CD14-positive monocyte (primary cell): ENCODE measurements around the gene PDK2. TPM values are rescaled to one million over a fixed set of nuclear protein-coding genes. Genes with fewer than 3 reads are reported as not detected.

ENCODE experiments used
- DNase-seq, 3 donors: peaks; one replicate each; pipeline ENCODE4 v3.0.0-alpha.2; 2011 to 2022
- H2AFZ ChIP-seq: 2 replicates; pipeline ENCODE4 v1.6.0; 2012; ENCODE audit warnings: mild to moderate bottlenecking, low read depth, low read length, inconsistent platforms; ENCODE audit not compliant: insufficient read depth, poor library complexity, severe bottlenecking
- H3K27ac ChIP-seq, 2 donors: 1 replicate in 1 of 2; 2 replicates in 1 of 2; pipeline ENCODE4 v1.5.1; 2012 to 2013; ENCODE audit warnings: low read length in 2 of 2, control low read depth in 1 of 2, inconsistent platforms in 1 of 2, low read depth in 1 of 2, mild to moderate bottlenecking in 1 of 2
- H3K27me3 ChIP-seq, 2 donors: one replicate each; pipeline versions ENCODE4 v1.6.0 to v1.6.1; 2011 to 2013; ENCODE audit warnings: low read length in 2 of 2; ENCODE audit not compliant: control insufficient read depth in 2 of 2, insufficient read depth in 2 of 2
- H3K36me3 ChIP-seq, 2 donors: replicated peaks in 1 of 2; 1 replicate in 1 of 2; 2 replicates in 1 of 2; pipeline versions ENCODE4 v1.5.1 to v1.6.1; 2012 to 2013; ENCODE audit warnings: low read length in 2 of 2, control low read depth in 1 of 2, inconsistent platforms in 1 of 2, mild to moderate bottlenecking in 1 of 2; ENCODE audit not compliant: insufficient read depth in 2 of 2, control insufficient read depth in 1 of 2
- H3K4me1 ChIP-seq, 2 donors: 1 replicate in 1 of 2; 2 replicates in 1 of 2; pipeline versions ENCODE4 v1.5.1 to v1.6.1; 2012 to 2013; ENCODE audit warnings: low read length in 2 of 2, control low read depth in 1 of 2, inconsistent platforms in 1 of 2, mild to moderate bottlenecking in 1 of 2, moderate library complexity in 1 of 2; ENCODE audit not compliant: insufficient read depth in 2 of 2, control insufficient read depth in 1 of 2
- H3K4me2 ChIP-seq: replicated peaks from 2 replicates; pipeline ENCODE3; 2012; ENCODE audit warnings: low read length, moderate library complexity, mild to moderate bottlenecking; ENCODE audit not compliant: poor library complexity, severe bottlenecking; ENCODE audit errors: extremely low read depth
- H3K4me3 ChIP-seq, 3 experiments: fragments of 200-600 bp in 1 of 3; sonication (generic) in 1 of 3; replicated peaks in 1 of 3; 1 replicate in 2 of 3; 2 replicates in 1 of 3; pipeline ENCODE4 v1.5.1; 2011 to 2013; ENCODE audit warnings: low read length in 3 of 3, mild to moderate bottlenecking in 3 of 3, control low read depth in 2 of 3, low read depth in 2 of 3, inconsistent platforms in 1 of 3, moderate library complexity in 1 of 3
- H3K79me2 ChIP-seq: 2 replicates; pipeline ENCODE4 v1.6.0; 2012; ENCODE audit warnings: mild to moderate bottlenecking, control low read depth, inconsistent platforms, low read length, moderate library complexity; ENCODE audit not compliant: insufficient read depth
- H3K9ac ChIP-seq: 2 replicates; pipeline ENCODE4 v1.6.0; 2017; ENCODE audit warnings: low read length, mild to moderate bottlenecking; ENCODE audit not compliant: insufficient read depth, poor library complexity, severe bottlenecking
- H3K9me3 ChIP-seq, 2 donors: replicated peaks in 1 of 2; 1 replicate in 1 of 2; 2 replicates in 1 of 2; pipeline versions ENCODE4 v1.5.1 to v1.6.1; 2012 to 2013; ENCODE audit warnings: low read length in 2 of 2, control low read depth in 1 of 2; ENCODE audit not compliant: control insufficient read depth in 1 of 2, insufficient read depth in 1 of 2
- H4K20me1 ChIP-seq: 2 replicates; pipeline ENCODE4 v1.6.0; 2012; ENCODE audit warnings: mild to moderate bottlenecking, low read length, control low read depth, moderate library complexity; ENCODE audit not compliant: insufficient read depth
- H3K27ac Mint-ChIP-seq, 7 donors: one replicate each; pipeline ENCODE4 v1.8.0; 2020; ENCODE audit warnings: mild to moderate bottlenecking in 7 of 7, mixed read lengths in 7 of 7, moderate library complexity in 6 of 7, inconsistent platforms in 2 of 7
- H3K27me3 Mint-ChIP-seq, 3 donors: one replicate each; pipeline ENCODE4 v1.8.0; 2021 to 2022; ENCODE audit warnings: low read depth in 3 of 3, mild to moderate bottlenecking in 3 of 3, mixed read lengths in 3 of 3, moderate library complexity in 3 of 3, inconsistent platforms in 1 of 3
- H3K36me3 Mint-ChIP-seq, 2 donors: one replicate each; pipeline ENCODE4 v1.8.0; 2020; ENCODE audit warnings: mixed read lengths in 2 of 2, inconsistent platforms in 1 of 2, mild to moderate bottlenecking in 1 of 2
- H3K4me1 Mint-ChIP-seq: one replicate; pipeline ENCODE4 v1.8.0; 2020; ENCODE audit warnings: mild to moderate bottlenecking, mixed read lengths
- H3K4me3 Mint-ChIP-seq, 2 donors: one replicate each; pipeline ENCODE4 v1.8.0; 2020; ENCODE audit warnings: mild to moderate bottlenecking in 2 of 2, mixed read lengths in 2 of 2, moderate library complexity in 1 of 2
- H3K9me3 Mint-ChIP-seq, 7 donors: one replicate each; pipeline ENCODE4 v1.8.0; 2020 to 2022; ENCODE audit warnings: mixed read lengths in 7 of 7, mild to moderate bottlenecking in 6 of 7, moderate library complexity in 6 of 7, inconsistent platforms in 2 of 7
- CTCF ChIP-seq: fragments of 200-600 bp; IDR thresholded peaks from one replicate; pipeline ENCODE4 v1.8.0; 2022; ENCODE audit warnings: antibody characterized with exemption, mild to moderate bottlenecking
- WGBS: methylation state at CpG from one replicate; pipeline ENCODE4 v1.1.5; 2013; ENCODE audit warnings: missing lambda C conversion rate; ENCODE audit not compliant: insufficient coverage; 5-methylcytosine and 5-hydroxymethylcytosine counted together
- intact Hi-C, 2 donors: fragments of 100-400 bp; cut with micrococcal nuclease; formaldehyde crosslinking; loops; one replicate each; pipeline versions ENCODE4 v1.15.0 to v1.15.1; 2023
- polyA plus RNA-seq, 3 donors: library from polyadenylated mRNA; depleted of rRNA in 1 of 3; unstranded in 2 of 3; stranded (reverse) in 1 of 3; fragments of 300-500 nt in 2 of 3; fragments of >200 nt in 1 of 3; fragmentation: Illumina TruSeq in 2 of 3; gene quantifications; 1 replicate in 2 of 3; 2 replicates in 1 of 3; pipeline ENCODE4 v1.2.3, GENCODE V29; 2012 to 2021

PDK2 gene
- polyA plus RNA-seq, 3 donors: 15.9 to 43.0 (median 23.4) TPM

- Mint-ChIP-seq H3K4me1 (peaks cover 21% of the 10 kb centered on the region), H3K4me3 (no peak overlapping the region), H3K9me3 (peaks cover 0 to 11% (median 4%) of the 10 kb centered on the region in 7 donors), H3K27ac (no peak overlapping the region), H3K36me3 (peaks cover 0 to 2% of the 10 kb centered on the region in 2 donors), H3K27me3 (peaks cover 39 to 53% (median 42%) of the 10 kb centered on the region in 3 donors)
- WGBS: 93% methylated on average over 2 of the region's 2 CpGs
- Histone ChIP-seq H3K4me1 (peaks cover 12 to 19% of the 10 kb centered on the region in 2 donors), H3K9me3 (no peaks in the 10 kb centered on the region), H3K36me3 (no peaks in the 10 kb centered on the region), H4K20me1 (no peaks in the 10 kb centered on the region), H3K4me3 (no peak overlapping the region), H3K4me2 (no peak overlapping the region), H3K27ac (no peak overlapping the region), H3K79me2 (no peaks in the 10 kb centered on the region), H3K9ac (no peak overlapping the region), H3K27me3 (peaks cover 22 to 31% of the 10 kb centered on the region in 2 donors), H2AFZ (no peak overlapping the region)
- no peak for TF ChIP-seq CTCF
- intact Hi-C loops: no loop called here
- no peak for DNase-seq
These were observed 43.5 kb upstream of the PDK2 start for GRCh38 chr17:50051606-50052005.

GRCh38 chr17:50052241-50052796 lies 42.8 kb upstream of the PDK2 start:
- H3K27me3 Mint-ChIP-seq: peaks cover 44 to 60% (median 49%) of the 10 kb centered on the region in 3 donors
- no peak for TF ChIP-seq CTCF
- no peak overlapping the region for H3K27ac ChIP-seq
- intact Hi-C loops: no loop called here
- H3K27me3 ChIP-seq: peaks cover 29 to 38% of the 10 kb centered on the region in 2 donors
- H3K36me3 ChIP-seq: no peaks in the 10 kb centered on the region
- H3K4me2 ChIP-seq: no peak overlapping the region
- H3K4me3 Mint-ChIP-seq: peak overlapping the region in 1 of 2 donors; percentile 13
- DNase-seq: no peak
- peaks cover 0 to 16% (median 5%) of the 10 kb centered on the region in 7 donors for H3K9me3 Mint-ChIP-seq
- H3K36me3 Mint-ChIP-seq: peaks cover 0 to 2% of the 10 kb centered on the region in 2 donors
- 100% methylated on average over 3 of the region's 6 CpGs for WGBS
- H4K20me1 ChIP-seq: no peaks in the 10 kb centered on the region
- peaks cover 14 to 22% of the 10 kb centered on the region in 2 donors for H3K4me1 ChIP-seq
- no peaks in the 10 kb centered on the region for H3K79me2 ChIP-seq
- H3K9me3 ChIP-seq: peaks cover 0 to 5% of the 10 kb centered on the region in 2 donors
- H3K4me3 ChIP-seq: no peak overlapping the region
- H3K27ac Mint-ChIP-seq: no peak overlapping the region
- no peak overlapping the region for H3K9ac ChIP-seq
- H2AFZ ChIP-seq: no peak overlapping the region
- peaks cover 26% of the 10 kb centered on the region for H3K4me1 Mint-ChIP-seq
